Panc1 (cell line): Measurements from ENCODE around the gene NT5DC1. TPM values are rescaled to one million over a fixed set of nuclear protein-coding genes. Genes with fewer than 3 reads are reported as not detected.

Source experiments
- ATAC-seq: fragments of 200-7000 bp; cut with Tn5 transposase; 2 replicates; pipeline ENCODE4 v1.9.1; 2020; ENCODE audit warnings: mild to moderate bottlenecking, moderate library complexity
- BruUV-seq: library from RNA; stranded (reverse); fragments of 400-500 nt; replicated peaks from 2 replicates; lab custom pipeline; 2021; lab: Mats Ljungman, UMichigan
- CTCF ChIA-PET: fragments of 300-600 bp; sonication (Branson Sonifier 250); formaldehyde crosslinking; loops from one replicate; lab custom pipeline; 2022; ENCODE audit warnings: antibody characterized with exemption; lab: Charles Lee
- POLR2A ChIA-PET: fragments of 300-600 bp; sonication (Branson Sonifier 250); formaldehyde crosslinking; loops from one replicate; lab custom pipeline; 2022; ENCODE audit warnings: antibody characterized with exemption; lab: Charles Lee
- DNase-seq: peaks from one replicate; pipeline ENCODE4 v3.0.0-alpha.2; 2010; ENCODE audit warnings: low read depth, low spot score
- H3K27ac ChIP-seq: 2 replicates; pipeline ENCODE4 v1.5.1; 2011; ENCODE audit warnings: mild to moderate bottlenecking, low read length, inconsistent platforms
- H3K27me3 ChIP-seq: fragments of 200-500 bp; sonication (Bioruptor generic); 2 replicates; pipeline ENCODE4 v1.6.0; 2014; ENCODE audit warnings: low read length, inconsistent platforms; ENCODE audit not compliant: control insufficient read depth, insufficient read depth
- H3K36me3 ChIP-seq: fragments of 200-500 bp; sonication (Bioruptor generic); 2 replicates; pipeline ENCODE4 v1.5.1; 2014; ENCODE audit warnings: inconsistent platforms, mild to moderate bottlenecking, low read length, moderate library complexity; ENCODE audit not compliant: control insufficient read depth, insufficient read depth
- H3K4me1 ChIP-seq: 2 replicates; pipeline ENCODE4 v1.5.1; 2011; ENCODE audit warnings: inconsistent platforms, mild to moderate bottlenecking, low read length, moderate library complexity; ENCODE audit not compliant: control insufficient read depth, insufficient read depth
- H3K4me3 ChIP-seq, 2 experiments: 2 replicates each; pipeline ENCODE4 v1.5.1; 2011 to 2012; ENCODE audit warnings: low read depth in 2 of 2, low read length in 2 of 2, mild to moderate bottlenecking in 2 of 2, inconsistent platforms in 1 of 2, moderate library complexity in 1 of 2
- H3K9me3 ChIP-seq: fragments of 200-500 bp; sonication (Bioruptor generic); 2 replicates; pipeline ENCODE4 v1.5.1; 2014; ENCODE audit warnings: low read depth, mild to moderate bottlenecking, inconsistent platforms, low read length, moderate library complexity; ENCODE audit not compliant: control insufficient read depth, insufficient read depth
- CTCF ChIP-seq: fragments of 450-650 bp; IDR thresholded peaks from 2 replicates; pipeline ENCODE4 v1.5.1; 2017; ENCODE audit warnings: mild to moderate bottlenecking
- POLR2AphosphoS5 ChIP-seq: IDR thresholded peaks from 2 replicates; pipeline ENCODE4 v1.6.1; 2012; ENCODE audit warnings: mild to moderate bottlenecking, low read depth, low read length, moderate library complexity
- SIN3A ChIP-seq: IDR thresholded peaks from 2 replicates; pipeline ENCODE4 v1.6.1; 2012; ENCODE audit warnings: low read depth, mild to moderate bottlenecking, low read length, moderate library complexity, borderline replicate concordance; ENCODE audit not compliant: insufficient read depth
- TCF7L2 ChIP-seq: IDR thresholded peaks from 2 replicates; pipeline ENCODE4 v1.6.1; 2011; ENCODE audit warnings: mild to moderate bottlenecking, low read depth, low read length, inconsistent platforms
- in situ Hi-C: cut with HindIII; loops from 2 replicates; pipeline ENCODE4 v1.10.0; 2016; ENCODE audit warnings: low sequenced_read_pairs, low pct_unique_long_range_greater_than_20kb
- intact Hi-C: fragments of 100-400 bp; cut with micrococcal nuclease; formaldehyde crosslinking; loops from one replicate; pipeline ENCODE4 v1.10.0; 2022; ENCODE audit not compliant: unreplicated experiment
- total RNA-seq: library from RNA; stranded (reverse); gene quantifications from one replicate; pipeline ENCODE4 v1.2.1, GENCODE V29; 2021; ENCODE audit not compliant: unreplicated experiment
- TF ChIP-seq, protein P1 (sequence below), 2 experiments: IDR thresholded peaks; 2 replicates each; pipeline ENCODE4 v1.6.1; 2011 to 2012; ENCODE audit warnings: low read depth in 2 of 2, control low read depth in 1 of 2, low read length in 1 of 2, mild to moderate bottlenecking in 1 of 2, moderate library complexity in 1 of 2; ENCODE audit not compliant: insufficient read depth in 1 of 2

The NT5DC1 gene
- total RNA-seq, 1 experiment from 2014 or later: 79.1 TPM

DNA sequence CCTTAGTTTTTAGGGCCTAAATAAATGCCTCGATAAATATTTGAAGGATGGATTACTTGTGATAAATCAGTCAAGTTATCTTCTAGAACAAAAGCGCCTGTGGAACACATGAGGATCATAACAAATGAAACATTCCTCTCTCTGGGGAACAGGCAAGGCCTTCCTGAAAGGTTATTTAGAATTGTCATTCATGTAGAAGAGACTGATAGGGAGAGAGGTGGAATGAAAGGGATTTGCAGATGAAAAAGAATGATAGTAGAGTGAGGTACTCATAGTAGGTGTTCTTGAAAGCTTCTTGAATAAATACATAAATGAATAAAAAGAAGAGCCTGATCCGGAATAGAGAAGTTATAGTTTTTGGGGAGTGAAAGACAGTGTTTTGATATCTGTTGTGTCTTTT lies 122.7 kb downstream of the NT5DC1 start:
- POLR2A ChIA-PET: no interaction called here

GRCh38 chr6:116229287-116229913 lies 128.7 kb downstream of the NT5DC1 start:
- H3K4me3 ChIP-seq: peak overlapping the region in 1 of 2 experiments; percentile 14; a peak in 1 of 4 replicates
- in situ Hi-C loops: no loop called here
- H3K27me3 ChIP-seq: no peaks in the 10 kb centered on the region
- no peaks in the 10 kb centered on the region for H3K9me3 ChIP-seq
- intact Hi-C loops: no loop called here
- BruUV-seq: no TSS peak
- ChIA-PET POLR2A (no interaction called here), CTCF (interaction anchor here (0.9 to 1.3 kb wide), 2 partner anchors 11 to 39 kb away, joined by 4 read pairs; no protein-coding TSS in a partner anchor)
- ATAC-seq (peak; percentile 48; the same call in 1 of the 2 replicates), DNase-seq (no peak)
- H3K36me3 ChIP-seq: no peaks in the 10 kb centered on the region
- no peak overlapping the region for H3K27ac ChIP-seq
- no peak for TF ChIP-seq CTCF
- TF ChIP-seq TCF7L2: no peak
- TF ChIP-seq, protein P1, sequence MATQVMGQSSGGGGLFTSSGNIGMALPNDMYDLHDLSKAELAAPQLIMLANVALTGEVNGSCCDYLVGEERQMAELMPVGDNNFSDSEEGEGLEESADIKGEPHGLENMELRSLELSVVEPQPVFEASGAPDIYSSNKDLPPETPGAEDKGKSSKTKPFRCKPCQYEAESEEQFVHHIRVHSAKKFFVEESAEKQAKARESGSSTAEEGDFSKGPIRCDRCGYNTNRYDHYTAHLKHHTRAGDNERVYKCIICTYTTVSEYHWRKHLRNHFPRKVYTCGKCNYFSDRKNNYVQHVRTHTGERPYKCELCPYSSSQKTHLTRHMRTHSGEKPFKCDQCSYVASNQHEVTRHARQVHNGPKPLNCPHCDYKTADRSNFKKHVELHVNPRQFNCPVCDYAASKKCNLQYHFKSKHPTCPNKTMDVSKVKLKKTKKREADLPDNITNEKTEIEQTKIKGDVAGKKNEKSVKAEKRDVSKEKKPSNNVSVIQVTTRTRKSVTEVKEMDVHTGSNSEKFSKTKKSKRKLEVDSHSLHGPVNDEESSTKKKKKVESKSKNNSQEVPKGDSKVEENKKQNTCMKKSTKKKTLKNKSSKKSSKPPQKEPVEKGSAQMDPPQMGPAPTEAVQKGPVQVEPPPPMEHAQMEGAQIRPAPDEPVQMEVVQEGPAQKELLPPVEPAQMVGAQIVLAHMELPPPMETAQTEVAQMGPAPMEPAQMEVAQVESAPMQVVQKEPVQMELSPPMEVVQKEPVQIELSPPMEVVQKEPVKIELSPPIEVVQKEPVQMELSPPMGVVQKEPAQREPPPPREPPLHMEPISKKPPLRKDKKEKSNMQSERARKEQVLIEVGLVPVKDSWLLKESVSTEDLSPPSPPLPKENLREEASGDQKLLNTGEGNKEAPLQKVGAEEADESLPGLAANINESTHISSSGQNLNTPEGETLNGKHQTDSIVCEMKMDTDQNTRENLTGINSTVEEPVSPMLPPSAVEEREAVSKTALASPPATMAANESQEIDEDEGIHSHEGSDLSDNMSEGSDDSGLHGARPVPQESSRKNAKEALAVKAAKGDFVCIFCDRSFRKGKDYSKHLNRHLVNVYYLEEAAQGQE (IDR thresholded peaks at IDR 0.05; ENCODE audit: insufficient read depth in 1 of 2, low read depth in 2 of 2, low read length in 1 of 2): no peak
- TF ChIP-seq POLR2AphosphoS5: no peak
- TF ChIP-seq SIN3A: no peak
- H3K4me1 ChIP-seq: no peaks in the 10 kb centered on the region

More for the DNA sequence above, 122.7 kb downstream of the NT5DC1 start:
- ATAC-seq: no peak
- no TSS peak for BruUV-seq
- no peaks in the 10 kb centered on the region for H3K36me3 ChIP-seq
- H3K9me3 ChIP-seq: no peaks in the 10 kb centered on the region
- intact Hi-C loops: no loop called here
- TF ChIP-seq TCF7L2 (no peak), POLR2AphosphoS5 (no peak), SIN3A (no peak), CTCF (no peak)
- TF ChIP-seq, protein P1 (IDR thresholded peaks at IDR 0.05; ENCODE audit: insufficient read depth in 1 of 2, low read depth in 2 of 2, low read length in 1 of 2): no peak
- H3K4me1 ChIP-seq: no peaks in the 10 kb centered on the region
- in situ Hi-C loops: no loop called here
- no peaks in the 10 kb centered on the region for H3K27me3 ChIP-seq
- CTCF ChIA-PET: no interaction called here
- H3K4me3 ChIP-seq: no peak overlapping the region
- no peak overlapping the region for H3K27ac ChIP-seq
- no peak for DNase-seq
